COLO829 (cell line): ENCODE results near the gene SCYL1.

ENCODE experiments used
- DNase-seq: peaks from one replicate; pipeline ENCODE4 v3.0.0; 2012; ENCODE audit warnings: low spot score

SCYL1 gene

DNA sequence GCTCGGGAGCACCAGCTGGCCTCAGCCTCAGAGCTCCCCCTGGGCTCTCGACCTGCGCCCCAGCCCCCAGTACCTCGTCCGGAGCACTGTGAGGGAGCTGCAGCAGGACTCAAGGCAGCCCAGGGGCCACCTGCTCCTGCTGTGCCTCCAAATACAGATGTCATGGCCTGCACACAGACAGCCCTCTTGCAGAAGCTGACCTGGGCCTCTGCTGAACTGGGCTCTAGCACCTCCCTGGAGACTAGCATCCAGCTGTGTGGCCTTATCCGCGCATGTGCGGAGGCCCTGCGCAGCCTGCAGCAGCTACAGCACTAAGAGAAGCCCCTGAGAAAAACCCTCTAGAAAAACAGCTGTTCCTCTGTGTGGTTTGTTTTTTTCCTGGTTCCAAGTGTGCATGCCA, 46.5 kb downstream of the SCYL1 start:
- DNase-seq, result no peak

DNA sequence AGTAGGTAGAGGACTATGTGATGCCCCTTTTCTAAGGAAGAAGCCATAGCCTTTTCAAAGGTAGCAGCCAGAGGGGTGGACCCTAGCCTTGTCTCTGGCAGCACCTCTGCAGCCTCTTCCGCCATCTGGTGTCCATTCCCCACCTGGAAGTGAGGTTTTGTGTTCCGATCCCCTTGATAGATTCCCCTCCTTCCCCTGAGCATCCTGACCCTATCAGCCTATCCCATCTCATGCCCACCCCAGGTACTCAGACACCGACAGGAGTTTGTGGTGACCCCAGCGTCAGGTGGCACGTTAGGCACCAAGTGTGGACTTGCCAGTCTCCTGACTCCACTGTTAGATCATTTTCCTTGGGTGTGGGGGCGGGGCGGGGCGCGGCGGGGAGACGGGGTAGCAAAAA, 47.1 kb downstream of the SCYL1 start:
- no peak for DNase-seq

DNA sequence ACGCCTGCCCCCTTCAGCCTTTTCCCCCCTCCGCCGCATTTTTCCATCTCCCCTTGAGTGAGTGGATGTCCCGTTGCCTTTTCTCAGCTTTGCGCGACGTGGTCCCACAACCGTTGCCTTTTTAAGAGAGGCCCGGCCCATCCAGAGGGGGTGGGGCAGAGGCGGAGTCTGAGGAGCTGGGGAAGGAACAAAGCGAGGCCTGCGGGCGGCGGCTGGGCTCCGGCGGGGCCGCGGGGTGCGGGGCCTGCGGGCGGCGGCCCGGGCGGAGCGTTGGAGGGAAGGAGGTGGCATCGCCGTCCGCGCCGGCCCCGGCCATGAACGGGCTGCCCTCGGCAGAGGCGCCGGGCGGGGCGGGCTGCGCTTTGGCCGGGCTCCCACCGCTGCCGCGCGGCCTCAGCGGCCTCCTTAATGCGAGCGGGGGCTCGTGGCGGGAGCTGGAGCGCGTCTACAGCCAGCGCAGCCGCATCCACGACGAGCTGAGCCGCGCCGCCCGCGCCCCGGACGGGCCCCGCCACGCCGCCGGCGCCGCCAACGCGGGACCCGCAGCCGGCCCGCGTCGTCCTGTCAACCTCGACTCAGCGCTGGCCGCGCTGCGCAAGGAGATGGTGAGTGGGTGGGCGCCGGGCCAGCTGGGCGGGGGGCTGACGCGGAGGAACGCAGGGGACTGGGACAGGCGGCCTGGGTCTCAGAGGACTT, 47.6 kb downstream of the SCYL1 start, which contains the start of gene FAM89B:
Gene FAM89B (plus strand): TSS at position 183 of the 696 bp plus-strand sequence. CDS start 132 bp downstream, at position 315.
- peak; percentile 72 for DNase-seq

DNA sequence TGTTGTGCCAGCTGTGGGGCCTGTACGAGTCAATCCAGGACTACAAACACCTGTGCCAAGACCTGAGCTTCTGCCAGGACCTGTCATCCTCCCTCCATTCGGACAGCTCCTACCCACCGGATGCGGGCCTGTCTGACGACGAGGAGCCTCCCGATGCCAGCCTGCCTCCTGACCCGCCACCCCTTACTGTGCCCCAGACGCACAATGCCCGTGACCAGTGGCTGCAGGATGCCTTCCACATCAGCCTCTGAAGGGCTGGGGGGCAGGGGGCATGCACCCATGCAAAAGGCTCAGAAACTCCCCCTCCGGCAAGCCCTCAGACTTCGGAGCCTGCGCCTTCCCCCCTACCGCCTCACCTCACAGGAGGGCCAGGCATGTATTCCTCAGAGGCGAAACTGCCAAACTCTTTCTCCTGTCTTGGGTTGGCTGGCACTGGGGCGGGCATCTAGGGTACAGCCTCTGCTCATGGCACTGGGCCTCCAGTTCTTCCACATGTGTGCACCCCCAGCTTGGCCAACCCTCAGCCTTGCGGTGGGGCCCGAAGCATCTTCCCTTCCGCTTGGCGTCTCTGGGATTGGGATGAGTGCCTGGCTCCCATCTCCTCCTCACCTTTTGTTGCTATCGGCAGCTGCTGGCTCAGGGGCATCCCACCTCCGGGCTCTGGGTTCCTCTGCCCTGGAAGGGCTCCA, 48.7 kb downstream of the SCYL1 start:
- no peak for DNase-seq

DNA sequence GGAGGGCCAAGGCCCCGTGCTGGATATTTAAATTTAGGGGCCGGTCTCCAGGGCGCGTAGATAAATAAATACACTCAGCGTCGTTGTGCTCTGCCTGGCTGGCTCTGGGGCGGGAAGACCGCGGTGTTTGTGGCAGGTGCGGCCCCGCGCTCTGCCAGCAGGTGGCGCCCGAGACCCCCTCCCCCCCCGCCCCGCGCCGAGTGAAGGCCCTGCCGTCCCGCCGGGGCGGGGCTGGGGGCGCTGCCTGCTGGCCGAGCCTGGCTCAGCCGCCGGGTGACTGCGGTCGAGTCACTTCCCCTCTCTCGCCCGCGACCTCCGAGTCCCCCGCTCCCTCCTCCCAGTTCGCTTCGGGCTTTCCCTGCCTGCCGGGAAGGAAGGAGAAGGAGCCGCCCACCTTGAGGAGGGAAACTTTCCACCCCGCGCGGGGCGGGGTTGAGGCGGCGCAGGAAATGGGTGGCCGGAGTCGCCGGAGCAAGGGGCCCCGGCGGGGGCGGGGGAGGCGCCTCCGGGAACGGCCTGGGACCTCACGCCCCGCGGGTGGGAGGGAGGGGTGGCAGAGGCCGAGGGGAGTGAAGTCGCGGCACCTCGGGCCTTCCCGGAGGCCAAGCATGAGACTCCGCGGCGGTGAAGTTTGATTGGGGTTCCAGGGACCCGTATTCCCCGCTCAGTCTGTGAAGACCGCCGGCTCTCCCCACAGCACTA, 49.4 kb downstream of the SCYL1 start:
- peak; percentile 96 for DNase-seq

DNA sequence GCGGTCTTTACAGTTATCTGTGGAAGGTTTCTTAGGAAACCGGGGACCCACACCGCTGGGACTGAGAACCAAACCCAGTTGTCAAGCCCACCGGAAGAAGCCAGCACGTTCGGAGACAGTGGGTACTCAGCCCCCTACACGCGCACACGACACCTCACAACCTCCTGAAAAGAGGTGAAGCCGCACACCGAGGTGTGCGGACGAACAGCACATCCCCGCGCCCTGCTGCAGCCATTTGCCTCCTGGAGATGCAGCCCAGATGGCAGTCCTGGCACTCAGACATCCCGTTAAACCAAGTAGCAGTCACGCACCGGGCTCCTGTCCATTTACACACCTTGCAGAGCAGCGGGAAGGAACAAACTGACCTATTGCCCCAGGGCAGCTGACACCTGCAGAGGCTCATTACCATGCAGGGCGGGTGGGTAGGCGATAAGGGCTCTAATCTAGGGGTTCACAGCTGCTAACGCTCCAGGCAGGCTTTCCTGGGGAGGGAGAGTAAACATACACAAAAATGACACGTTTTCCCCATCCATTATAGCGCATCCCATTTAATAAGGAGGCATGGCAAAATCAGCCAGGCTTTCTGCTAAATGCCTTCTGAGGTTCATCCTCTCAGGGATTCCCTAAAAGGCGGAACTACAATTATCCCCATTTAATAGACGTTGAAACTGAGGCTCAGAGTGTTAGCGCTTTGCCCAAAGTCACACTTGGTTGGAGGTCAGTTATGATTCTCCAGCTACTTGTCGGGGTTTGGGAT, 50.1 kb downstream of the SCYL1 start:
- DNase-seq, result no peak

DNA sequence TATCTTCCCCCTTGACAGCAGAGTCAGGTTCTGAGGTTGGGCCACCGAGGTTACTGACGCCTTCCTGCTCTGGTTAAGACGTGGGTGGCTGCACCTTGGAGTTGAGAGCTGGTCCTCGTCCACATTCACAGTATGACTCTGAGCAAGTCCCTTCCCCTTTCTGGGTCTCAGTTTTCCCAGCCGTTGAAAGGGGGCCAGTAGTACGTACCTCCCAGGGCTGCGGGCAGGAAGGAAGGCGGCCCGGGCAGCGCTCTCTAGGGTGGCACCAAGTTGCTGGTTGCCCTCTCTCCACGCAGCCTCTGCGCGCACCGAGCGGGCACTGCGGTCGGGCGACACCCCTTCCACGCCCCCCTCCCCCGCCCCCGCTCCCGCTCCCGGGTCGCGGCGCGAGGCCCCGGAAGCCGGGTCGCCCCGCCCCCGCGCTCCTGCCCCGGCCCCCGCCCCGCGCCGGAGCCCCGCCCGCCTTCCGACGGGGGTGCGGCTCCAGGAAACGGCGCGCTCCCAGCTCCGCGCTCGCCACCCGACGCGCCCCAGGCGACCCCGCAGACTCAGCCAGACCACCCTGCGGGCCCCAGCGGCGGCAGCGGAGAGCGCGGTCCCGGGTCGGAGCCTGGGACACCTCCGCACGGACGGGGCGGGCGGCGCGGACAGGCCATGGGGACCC, 50.8 kb downstream of the SCYL1 start, which contains the start of gene EHBP1L1:
Gene EHBP1L1 (plus strand): TSS at position 486 of the 664 bp plus-strand sequence. CDS start 250 bp downstream, outside the sequence.
- no peak for DNase-seq

DNA sequence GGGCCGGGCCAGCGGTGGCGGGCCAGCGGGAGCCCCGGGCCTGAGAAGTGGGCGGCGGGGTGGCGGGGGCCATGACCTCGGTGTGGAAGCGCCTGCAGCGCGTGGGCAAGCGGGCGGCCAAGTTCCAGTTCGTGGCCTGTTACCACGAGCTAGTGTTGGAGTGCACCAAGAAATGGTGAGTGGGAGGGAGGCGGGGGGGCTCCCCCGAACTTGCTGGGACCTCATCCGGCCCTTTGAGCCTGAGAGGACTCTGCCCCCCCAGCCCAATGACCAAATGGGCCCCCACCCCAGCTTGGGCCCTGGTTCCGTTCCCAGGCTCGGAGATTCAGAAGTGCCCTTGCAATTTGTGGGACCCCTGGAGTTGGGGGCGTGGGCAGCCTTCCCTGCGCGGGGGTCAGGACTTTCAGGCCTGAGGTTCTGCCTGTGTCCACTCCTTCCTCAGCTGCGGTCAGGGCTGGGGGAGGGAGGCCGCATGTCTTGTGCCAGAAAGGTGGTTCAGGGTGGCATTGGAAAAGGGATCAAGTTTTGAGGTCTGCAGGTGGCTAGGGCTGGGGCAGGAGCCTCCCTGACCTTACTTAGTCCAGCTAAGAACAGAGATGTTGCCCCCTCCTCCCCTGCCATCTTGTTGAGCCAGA, 51.5 kb downstream of the SCYL1 start:
- no peak for DNase-seq

DNA sequence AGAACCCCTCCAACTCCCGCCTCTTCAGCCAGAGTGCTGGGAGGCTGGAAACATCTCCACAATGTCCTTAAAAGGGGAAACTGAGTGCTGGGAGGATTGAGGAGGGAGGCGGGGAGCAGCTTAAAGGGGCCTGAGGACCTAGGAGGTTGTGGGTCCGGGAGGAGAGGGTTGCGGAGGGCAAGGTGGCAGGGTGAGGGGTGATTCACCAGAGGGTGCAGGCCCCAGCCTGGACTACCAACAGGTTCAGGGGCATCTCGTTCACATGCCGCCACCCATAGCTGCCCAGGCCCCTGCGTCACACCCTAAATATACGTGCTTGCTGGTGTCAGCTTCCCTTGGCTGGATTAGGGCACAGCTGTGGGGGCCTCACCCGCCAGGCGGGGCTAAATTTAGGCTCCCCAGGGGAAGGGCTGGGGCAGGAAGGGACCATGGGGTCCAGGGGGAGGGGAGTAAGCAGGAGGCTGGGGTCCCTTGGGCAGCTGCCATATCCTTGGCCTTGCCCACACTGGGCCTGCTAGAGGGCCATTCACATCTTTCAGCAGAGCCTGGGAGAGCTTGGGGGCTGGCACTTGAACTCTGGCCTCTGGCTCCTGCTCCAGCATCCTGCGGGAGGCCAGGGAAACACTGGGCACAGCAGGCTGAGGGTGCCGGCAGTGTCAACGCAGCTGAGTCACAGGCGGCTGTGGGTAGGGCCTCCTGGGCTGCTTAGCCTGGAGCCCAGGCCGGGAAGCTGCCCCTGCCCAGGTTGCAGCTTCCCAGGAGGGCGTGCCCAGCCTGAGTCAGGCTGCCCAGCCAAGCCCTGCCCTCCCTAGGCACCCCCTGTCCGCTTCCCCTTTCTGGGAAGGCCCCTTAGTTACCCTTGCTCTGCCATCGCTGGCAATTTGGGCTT, 52.2 kb downstream of the SCYL1 start:
- peak; percentile 61 for DNase-seq

DNA sequence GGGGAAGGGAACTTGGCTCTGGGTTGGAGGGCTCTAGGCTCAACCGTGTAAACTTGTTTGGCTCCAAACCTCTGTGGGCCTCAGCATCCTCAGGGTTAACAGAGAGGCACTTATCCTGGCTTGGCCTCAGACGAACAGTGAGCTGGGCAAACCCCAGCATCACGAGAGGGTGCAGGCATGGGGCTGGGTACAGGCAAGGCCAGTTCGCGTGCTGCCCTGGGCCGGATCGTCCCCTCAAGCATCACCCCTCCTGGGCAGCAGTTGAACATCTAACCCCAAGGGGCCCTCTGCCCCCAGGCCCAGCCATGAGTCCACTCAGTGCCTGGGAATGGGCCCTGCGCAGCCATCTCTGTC, 52.9 kb downstream of the SCYL1 start:
- DNase-seq, result no peak

DNA sequence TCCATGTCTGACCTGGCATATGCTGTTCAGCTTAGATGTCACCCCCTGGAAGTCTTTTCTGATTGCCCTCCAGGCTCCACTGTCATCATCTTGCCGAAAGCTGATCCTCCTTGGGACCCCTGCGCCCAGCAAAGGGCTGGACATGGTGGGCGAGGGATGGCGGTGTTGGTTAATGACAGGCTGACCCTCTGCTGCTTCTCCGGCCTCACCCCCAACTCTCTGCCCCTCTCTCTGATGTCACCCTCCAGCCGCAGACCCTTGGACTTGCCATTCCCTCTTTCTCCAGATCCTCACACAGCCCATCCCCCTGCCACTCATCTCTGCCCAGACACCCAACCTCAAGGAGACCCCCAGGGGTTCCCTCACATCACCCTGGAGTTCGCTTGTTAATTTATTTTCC, 53.3 kb downstream of the SCYL1 start:
- no peak for DNase-seq

DNA sequence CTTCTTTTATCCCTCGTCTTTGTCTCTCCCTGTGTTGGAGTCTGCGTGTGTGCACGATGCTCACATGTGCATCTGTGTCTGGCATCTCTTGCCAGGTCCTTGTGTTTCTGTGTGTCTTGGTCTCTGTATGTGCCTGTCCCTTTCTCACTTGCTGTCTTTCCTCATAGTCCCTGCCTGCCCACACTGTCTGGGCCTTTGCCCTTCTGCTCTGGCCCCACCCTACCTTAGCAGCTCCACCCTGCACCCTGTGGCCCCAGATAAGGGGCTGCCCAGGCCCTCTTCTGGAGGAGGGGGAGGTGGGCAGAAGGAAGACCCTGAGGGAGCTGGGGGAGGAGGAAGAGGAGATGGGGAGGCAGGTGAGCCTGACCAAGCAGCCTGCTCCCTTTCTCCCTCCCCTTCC, 53.8 kb downstream of the SCYL1 start:
- DNase-seq, result no peak

DNA sequence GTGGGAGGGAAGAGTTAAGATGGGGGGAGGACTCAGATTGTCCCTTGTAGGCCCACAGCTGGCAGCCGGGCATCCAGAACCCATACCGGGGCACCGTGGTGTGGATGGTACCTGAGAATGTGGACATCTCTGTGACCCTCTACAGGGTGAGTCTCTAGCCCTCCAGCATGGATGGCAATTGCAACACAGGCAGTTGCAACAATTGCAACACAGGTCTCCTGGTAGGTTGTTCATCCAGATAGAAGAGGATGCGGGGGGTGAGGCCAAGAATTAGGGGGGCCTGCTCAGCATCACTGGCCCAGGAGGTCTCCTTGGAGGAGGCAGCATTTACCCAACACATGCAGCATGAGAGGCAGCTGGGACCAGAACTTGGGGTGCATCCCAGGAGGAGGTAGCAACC, 54.4 kb downstream of the SCYL1 start:
- no peak for DNase-seq

DNA sequence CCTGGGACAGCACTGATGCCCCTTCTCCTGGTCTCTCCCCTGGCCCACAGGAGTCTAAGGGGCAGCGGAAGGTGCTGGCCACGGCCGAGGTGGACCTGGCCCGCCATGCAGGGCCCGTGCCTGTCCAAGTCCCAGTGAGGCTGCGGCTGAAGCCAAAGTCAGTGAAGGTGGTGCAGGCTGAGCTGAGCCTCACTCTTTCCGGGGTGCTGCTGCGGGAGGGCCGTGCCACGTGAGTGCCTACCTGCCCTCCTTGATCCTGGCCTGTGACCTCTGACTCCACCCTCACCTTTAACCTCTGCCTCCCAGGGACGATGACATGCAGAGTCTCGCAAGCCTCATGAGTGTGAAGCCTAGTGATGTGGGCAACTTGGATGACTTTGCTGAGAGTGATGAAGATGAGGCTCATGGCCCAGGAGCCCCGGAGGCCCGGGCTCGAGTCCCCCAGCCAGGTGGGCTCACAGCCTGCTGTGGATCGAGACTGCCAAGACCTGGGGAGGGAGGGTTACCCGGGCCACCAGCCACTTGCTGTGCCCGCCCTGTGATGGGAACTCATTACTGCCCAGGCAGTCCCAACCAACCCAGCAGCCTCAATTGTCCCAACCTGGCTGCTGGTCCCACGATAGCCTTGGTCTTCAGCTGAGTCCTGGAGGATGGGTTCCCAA, 55.3 kb downstream of the SCYL1 start:
- no peak for DNase-seq

DNA sequence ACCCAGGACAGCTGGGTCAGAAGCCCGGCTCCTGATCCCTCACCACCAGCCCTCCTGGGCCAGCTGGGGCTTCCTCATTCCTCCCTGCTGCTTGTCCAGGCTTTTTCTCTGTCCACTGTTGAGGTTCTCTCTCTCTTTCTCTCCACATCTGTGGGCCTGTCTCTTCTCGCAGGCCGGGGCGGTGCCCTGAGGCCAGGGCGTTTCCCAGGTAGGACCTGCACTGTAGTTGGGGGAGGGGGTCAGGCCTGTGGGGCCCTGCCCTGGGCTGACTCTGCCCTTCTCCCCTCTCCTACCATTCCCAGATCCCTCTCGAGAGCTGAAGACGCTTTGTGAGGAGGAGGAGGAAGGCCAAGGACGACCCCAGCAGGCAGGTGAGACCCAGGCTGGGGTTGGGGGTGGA, 55.9 kb downstream of the SCYL1 start:
- DNase-seq, result no peak

DNA sequence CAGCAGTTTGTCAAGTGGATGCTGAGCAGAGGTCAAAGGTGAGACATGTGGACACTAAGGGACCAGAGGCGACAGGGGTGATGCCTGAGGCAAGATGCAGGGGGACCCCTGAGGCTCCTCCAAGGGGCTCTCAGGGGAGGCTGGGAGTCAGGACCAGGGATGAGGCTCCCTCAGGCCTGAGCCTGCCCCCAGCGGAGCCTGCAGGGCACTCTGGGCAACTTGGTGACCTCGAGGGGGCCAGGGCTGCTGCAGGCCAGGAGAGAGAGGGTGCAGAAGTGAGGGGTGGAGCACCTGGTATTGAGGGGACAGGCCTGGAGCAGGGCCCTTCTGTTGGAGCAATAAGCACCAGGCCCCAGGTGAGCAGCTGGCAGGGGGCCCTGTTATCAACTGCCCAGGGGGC, 57.0 kb downstream of the SCYL1 start:
- DNase-seq, result no peak

DNA sequence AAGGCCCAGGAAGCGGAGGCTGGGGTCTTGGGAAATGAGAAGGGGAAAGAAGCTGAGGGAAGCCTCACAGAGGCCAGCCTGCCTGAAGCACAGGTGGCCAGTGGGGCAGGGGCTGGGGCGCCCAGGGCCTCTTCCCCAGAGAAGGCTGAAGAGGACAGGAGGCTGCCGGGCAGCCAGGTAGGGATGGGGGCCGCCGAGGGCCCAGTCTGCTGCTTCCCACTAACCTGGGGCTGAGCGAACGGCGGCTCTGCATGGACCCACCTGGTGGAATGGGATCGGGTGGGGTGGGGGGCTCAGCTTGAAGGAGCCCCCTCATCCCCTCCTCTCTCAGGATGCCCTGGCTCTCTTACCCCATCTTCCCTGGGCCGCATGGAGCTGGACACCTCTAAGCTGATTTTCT, 58.7 kb downstream of the SCYL1 start:
- DNase-seq, result no peak

DNA sequence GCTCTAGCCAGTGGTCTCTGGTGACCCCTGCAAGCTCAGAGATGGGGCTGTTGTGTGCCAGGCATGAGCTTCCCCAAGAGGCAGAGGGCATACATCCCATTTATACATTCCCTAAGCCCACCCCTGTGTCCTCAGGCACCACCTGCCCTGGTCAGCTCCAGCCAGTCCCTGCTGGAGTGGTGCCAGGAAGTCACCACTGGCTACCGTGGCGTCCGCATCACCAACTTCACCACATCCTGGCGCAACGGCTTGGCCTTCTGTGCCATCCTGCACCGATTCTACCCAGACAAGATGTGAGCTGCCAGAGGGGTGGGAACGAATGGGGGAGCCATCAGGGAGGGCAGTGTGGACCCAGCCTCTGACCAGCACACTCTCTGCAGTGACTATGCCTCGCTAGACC, 59.2 kb downstream of the SCYL1 start:
- DNase-seq, result no peak

DNA sequence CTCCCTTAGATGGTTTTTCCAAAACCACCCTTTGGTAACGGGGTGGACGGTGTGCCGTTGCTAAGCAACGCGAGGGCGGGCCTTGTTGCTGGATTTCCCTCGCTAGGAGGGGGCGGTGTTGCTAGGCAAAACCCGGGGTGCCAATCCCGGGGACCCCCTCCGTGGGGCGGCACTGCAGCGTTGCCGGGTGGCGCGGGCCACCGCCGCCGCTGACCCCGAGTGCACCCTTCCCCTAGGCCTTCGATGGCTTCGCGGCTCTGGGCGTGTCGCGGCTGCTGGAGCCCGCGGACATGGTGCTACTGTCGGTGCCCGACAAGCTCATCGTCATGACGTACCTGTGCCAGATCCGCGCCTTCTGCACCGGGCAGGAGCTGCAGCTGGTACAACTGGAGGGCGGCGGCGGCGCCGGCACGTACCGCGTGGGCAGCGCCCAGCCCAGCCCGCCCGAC, 59.9 kb downstream of the SCYL1 start:
- no peak for DNase-seq
